ENCODE data around the gene GALNT5.
"Not testable (repeated sequence)": the region's sequence is repeated elsewhere in the genome, so short reads cannot be mapped to it uniquely, and the experiment has no call there.

The GALNT5 gene

DNA sequence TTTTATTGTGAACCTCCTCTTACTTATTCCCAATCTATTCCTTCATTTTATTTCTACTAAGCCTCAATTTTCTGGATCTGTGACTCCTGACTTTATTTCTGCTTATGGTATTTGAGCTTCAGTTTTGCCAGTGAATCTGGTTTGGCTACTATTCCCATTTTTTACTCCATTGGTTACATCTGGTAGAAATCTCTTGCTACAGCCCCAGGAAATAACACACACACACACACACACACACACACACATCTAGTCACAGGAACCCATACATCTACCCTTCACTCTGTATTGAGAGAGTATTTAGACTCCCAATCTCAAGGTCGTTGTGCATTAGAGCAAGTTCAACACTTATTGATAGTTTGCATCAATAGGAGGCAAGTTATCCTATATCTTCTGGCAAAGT lies 37.0 kb upstream of the GALNT5 start:
- WGBS (ENCODE audit: extremely low coverage, insufficient coverage, insufficient read length) = no CpG with 5 or more reads among the region's 1 CpG
- Histone ChIP-seq H3K27me3 (ENCODE audit: insufficient read depth, low read length) (no peaks in the 10 kb centered on the region), H3K9me3 (ENCODE audit: insufficient read depth, low read depth, low read length) (no peaks in the 10 kb centered on the region), H2AK5ac (ENCODE audit: low read length) (no peak overlapping the region), H2BK120ac (ENCODE audit: insufficient read depth, low read length, poor library complexity) (no peak overlapping the region), H3K18ac (ENCODE audit: low read length) (no peak overlapping the region), H3K27ac (ENCODE audit: low read depth, low read length) (no peak overlapping the region), H4K12ac (ENCODE audit: low read depth, low read length) (no peak overlapping the region), H2BK12ac (ENCODE audit: low read length) (no peak overlapping the region), H3K23ac (ENCODE audit: low read length) (no peak overlapping the region), H3K36me3 (ENCODE audit: control insufficient read depth in 1 of 2, insufficient read depth in 2 of 2, low read length in 2 of 2) (no peaks in the 10 kb centered on the region), H3K4me1 (ENCODE audit: control insufficient read depth in 1 of 2, insufficient read depth in 2 of 2, low read length in 2 of 2) (no peaks in the 10 kb centered on the region), H3K79me1 (ENCODE audit: low read length) (no peaks in the 10 kb centered on the region), H3K4me3 (ENCODE audit: low read depth, low read length) (no peak overlapping the region), H3K79me2 (ENCODE audit: control insufficient read depth, insufficient read depth, low read length, poor library complexity) (no peaks in the 10 kb centered on the region), H3K4ac (ENCODE audit: low read depth, low read length) (no peak overlapping the region), H2BK5ac (ENCODE audit: low read depth, low read length, poor library complexity) (no peak overlapping the region), H3K14ac (ENCODE audit: low read length) (no peak overlapping the region), H3K9ac (ENCODE audit: low read length) (no peak overlapping the region), H3K4me2 (ENCODE audit: low read length) (no peak overlapping the region), H2AFZ (ENCODE audit: insufficient read depth, low read length, poor library complexity) (no peak overlapping the region), H4K91ac (ENCODE audit: low read depth, low read length) (no peak overlapping the region), H4K8ac (ENCODE audit: low read depth, low read length) (no peak overlapping the region)
- DNase-seq = no peak

DNA sequence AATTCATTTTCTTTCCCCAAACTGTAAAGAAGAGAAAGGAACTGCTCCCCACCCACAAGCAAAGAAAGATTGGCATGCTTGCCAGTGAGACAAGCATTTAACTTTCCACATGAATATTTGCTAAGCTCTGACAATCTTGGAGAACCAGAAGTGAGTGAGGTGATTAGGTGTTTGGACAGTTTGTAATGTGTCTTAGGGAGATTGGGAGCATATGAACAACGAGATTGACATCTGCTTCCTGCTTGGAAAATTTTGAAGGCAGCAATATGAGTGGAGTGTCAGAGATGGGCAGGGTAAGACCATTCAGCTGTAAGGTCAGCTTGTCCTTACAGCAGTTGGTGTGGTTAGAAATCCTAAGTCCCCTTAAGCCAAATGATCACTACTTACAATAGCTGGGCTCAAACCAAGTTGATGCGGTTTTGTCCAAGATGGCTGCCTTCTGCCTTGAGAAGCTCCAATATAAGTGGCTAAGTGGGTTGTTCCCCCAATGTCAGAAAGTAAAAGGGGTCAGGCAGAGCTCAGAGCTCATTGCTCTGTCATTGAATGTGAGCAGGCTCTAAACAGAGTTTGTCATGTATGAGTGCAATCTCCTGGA lies 36.0 kb upstream of the GALNT5 start:
- DNase-seq = no peak
- Histone ChIP-seq H3K4me1 (ENCODE audit: control insufficient read depth in 1 of 2, insufficient read depth in 2 of 2, low read length in 2 of 2) (no peaks in the 10 kb centered on the region), H4K8ac (ENCODE audit: low read depth, low read length) (no peak overlapping the region), H2AFZ (ENCODE audit: insufficient read depth, low read length, poor library complexity) (no peak overlapping the region), H3K23ac (ENCODE audit: low read length) (no peak overlapping the region), H4K91ac (ENCODE audit: low read depth, low read length) (no peak overlapping the region), H3K9me3 (ENCODE audit: insufficient read depth, low read depth, low read length) (no peaks in the 10 kb centered on the region), H2BK12ac (ENCODE audit: low read length) (no peak overlapping the region), H3K18ac (ENCODE audit: low read length) (no peak overlapping the region), H4K12ac (ENCODE audit: low read depth, low read length) (no peak overlapping the region), H3K4me3 (ENCODE audit: low read depth, low read length) (no peak overlapping the region), H3K4ac (ENCODE audit: low read depth, low read length) (no peak overlapping the region), H3K14ac (ENCODE audit: low read length) (no peak overlapping the region), H3K9ac (ENCODE audit: low read length) (peak overlapping the region; percentile 33), H3K4me2 (ENCODE audit: low read length) (no peak overlapping the region), H3K27me3 (ENCODE audit: insufficient read depth, low read length) (no peaks in the 10 kb centered on the region), H3K79me2 (ENCODE audit: control insufficient read depth, insufficient read depth, low read length, poor library complexity) (no peaks in the 10 kb centered on the region), H2AK5ac (ENCODE audit: low read length) (no peak overlapping the region), H3K79me1 (ENCODE audit: low read length) (no peaks in the 10 kb centered on the region), H3K36me3 (ENCODE audit: control insufficient read depth in 1 of 2, insufficient read depth in 2 of 2, low read length in 2 of 2) (no peaks in the 10 kb centered on the region), H2BK120ac (ENCODE audit: insufficient read depth, low read length, poor library complexity) (no peak overlapping the region), H3K27ac (ENCODE audit: low read depth, low read length) (no peak overlapping the region), H2BK5ac (ENCODE audit: low read depth, low read length, poor library complexity) (no peak overlapping the region)
- no CpG with 5 or more reads among the region's 2 CpGs for WGBS (ENCODE audit: extremely low coverage, insufficient coverage, insufficient read length)

DNA sequence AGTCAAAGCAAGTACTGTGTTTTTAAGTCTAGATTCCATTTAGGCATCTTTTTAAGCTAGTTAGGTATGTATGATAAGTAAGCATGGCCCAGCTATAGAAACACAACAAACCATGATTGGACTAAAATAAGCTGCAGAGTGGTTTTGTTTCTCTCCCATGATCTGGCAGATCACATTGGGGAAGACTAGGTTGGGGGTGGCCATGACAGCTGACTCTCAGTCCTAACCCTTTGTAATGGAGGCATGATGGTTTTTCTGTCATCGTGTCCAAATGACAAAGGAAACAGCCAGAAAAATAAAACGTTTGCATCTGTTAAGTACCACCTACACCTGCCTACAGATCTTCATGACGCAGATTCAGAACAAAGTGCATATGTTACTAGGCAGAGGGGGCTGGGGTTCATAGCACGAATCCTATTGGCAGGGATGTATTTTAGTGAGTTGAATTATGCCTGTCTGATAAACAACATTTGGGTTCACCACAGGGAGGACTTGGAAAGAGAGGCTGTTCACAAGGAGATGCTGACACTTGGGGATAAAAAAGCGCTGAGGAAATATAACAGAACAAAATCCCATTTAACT lies 33.8 kb upstream of the GALNT5 start:
- Histone ChIP-seq H3K36me3 (ENCODE audit: control insufficient read depth in 1 of 2, insufficient read depth in 2 of 2, low read length in 2 of 2) (no peaks in the 10 kb centered on the region), H4K91ac (ENCODE audit: low read depth, low read length) (no peak overlapping the region), H3K23ac (ENCODE audit: low read length) (no peak overlapping the region), H3K4me3 (ENCODE audit: low read depth, low read length) (no peak overlapping the region), H4K8ac (ENCODE audit: low read depth, low read length) (no peak overlapping the region), H3K18ac (ENCODE audit: low read length) (no peak overlapping the region), H3K9me3 (ENCODE audit: insufficient read depth, low read depth, low read length) (no peaks in the 10 kb centered on the region), H2BK12ac (ENCODE audit: low read length) (no peak overlapping the region), H2AK5ac (ENCODE audit: low read length) (no peak overlapping the region), H3K9ac (ENCODE audit: low read length) (no peak overlapping the region), H3K79me1 (ENCODE audit: low read length) (no peaks in the 10 kb centered on the region), H2AFZ (ENCODE audit: insufficient read depth, low read length, poor library complexity) (no peak overlapping the region), H3K27me3 (ENCODE audit: insufficient read depth, low read length) (no peaks in the 10 kb centered on the region), H3K14ac (ENCODE audit: low read length) (no peak overlapping the region), H2BK5ac (ENCODE audit: low read depth, low read length, poor library complexity) (no peak overlapping the region), H3K27ac (ENCODE audit: low read depth, low read length) (no peak overlapping the region), H3K4ac (ENCODE audit: low read depth, low read length) (no peak overlapping the region), H2BK120ac (ENCODE audit: insufficient read depth, low read length, poor library complexity) (no peak overlapping the region), H3K79me2 (ENCODE audit: control insufficient read depth, insufficient read depth, low read length, poor library complexity) (no peaks in the 10 kb centered on the region), H4K12ac (ENCODE audit: low read depth, low read length) (no peak overlapping the region), H3K4me2 (ENCODE audit: low read length) (no peak overlapping the region), H3K4me1 (ENCODE audit: control insufficient read depth in 1 of 2, insufficient read depth in 2 of 2, low read length in 2 of 2) (no peaks in the 10 kb centered on the region)
- no CpG with 5 or more reads among the region's 5 CpGs for WGBS (ENCODE audit: extremely low coverage, insufficient coverage, insufficient read length)
- DNase-seq = no peak

DNA sequence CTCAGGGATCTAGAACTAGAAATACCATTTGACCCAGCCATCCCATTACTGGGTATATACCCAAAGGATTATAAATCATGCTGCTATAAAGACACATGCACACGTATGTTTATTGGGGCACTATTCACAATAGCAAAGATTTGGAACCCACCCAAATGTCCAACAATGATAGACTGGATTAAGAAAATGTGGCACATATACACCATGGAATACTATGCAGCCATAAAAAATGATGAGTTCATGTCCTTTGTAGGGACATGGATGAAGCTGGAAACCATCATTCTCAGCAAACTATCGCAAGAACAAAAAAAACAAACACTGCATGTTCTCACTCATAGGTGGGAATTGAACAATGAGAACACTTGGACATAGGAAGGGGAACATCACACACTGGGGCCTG lies 33.1 kb upstream of the GALNT5 start:
- H3K18ac ChIP-seq (ENCODE audit: low read length); H3K27me3 ChIP-seq (ENCODE audit: insufficient read depth, low read length); H3K9me3 ChIP-seq (ENCODE audit: insufficient read depth, low read depth, low read length); H2AFZ ChIP-seq (ENCODE audit: insufficient read depth, low read length, poor library complexity); H2BK5ac ChIP-seq (ENCODE audit: low read depth, low read length, poor library complexity); H3K4me2 ChIP-seq (ENCODE audit: low read length); H4K8ac ChIP-seq (ENCODE audit: low read depth, low read length); H3K4ac ChIP-seq (ENCODE audit: low read depth, low read length); H4K91ac ChIP-seq (ENCODE audit: low read depth, low read length); H4K12ac ChIP-seq (ENCODE audit: low read depth, low read length); H2BK120ac ChIP-seq (ENCODE audit: insufficient read depth, low read length, poor library complexity); H3K23ac ChIP-seq (ENCODE audit: low read length); H3K27ac ChIP-seq (ENCODE audit: low read depth, low read length); H3K79me2 ChIP-seq (ENCODE audit: control insufficient read depth, insufficient read depth, low read length, poor library complexity); H2BK12ac ChIP-seq (ENCODE audit: low read length); DNase-seq; H2AK5ac ChIP-seq (ENCODE audit: low read length); H3K79me1 ChIP-seq (ENCODE audit: low read length); H3K4me3 ChIP-seq (ENCODE audit: low read depth, low read length); H3K9ac ChIP-seq (ENCODE audit: low read length); H3K14ac ChIP-seq (ENCODE audit: low read length); H3K36me3 ChIP-seq (ENCODE audit: control insufficient read depth in 1 of 2, insufficient read depth in 2 of 2, low read length in 2 of 2); H3K4me1 ChIP-seq (ENCODE audit: control insufficient read depth in 1 of 2, insufficient read depth in 2 of 2, low read length in 2 of 2): not testable (repeated sequence)
- WGBS (ENCODE audit: extremely low coverage, insufficient coverage, insufficient read length) = no CpG with 5 or more reads among the region's 2 CpGs
